Measurements from ENCODE around the gene OBSCN.
"Not testable (repeated sequence)": the region's sequence is repeated elsewhere in the genome, so short reads cannot be mapped to it uniquely, and the experiment has no call there.

The OBSCN gene

GRCh38 chr1:228166170-228166936 lies 41.5 kb upstream of the OBSCN start:
- Mint-ChIP-seq H3K27me3 (no peaks in the 10 kb centered on the region), H3K9me3 (no peaks in the 10 kb centered on the region), H3K4me3 (peak overlapping the region; percentile 79), H3K36me3 (ENCODE audit: low read depth) (no peaks in the 10 kb centered on the region), H3K4me1 (ENCODE audit: low read depth) (peaks cover 39% of the 10 kb centered on the region), H3K27ac (peak overlapping the region; percentile 68)

GRCh38 chr1:228168563-228169270 lies 39.1 kb upstream of the OBSCN start:
- H3K4me1 Mint-ChIP-seq (ENCODE audit: low read depth), result peaks cover 30% of the 10 kb centered on the region
- H3K27me3 Mint-ChIP-seq, result no peaks in the 10 kb centered on the region
- H3K27ac Mint-ChIP-seq, result peak overlapping the region; percentile 63
- H3K4me3 Mint-ChIP-seq, result no peak overlapping the region
- no peaks in the 10 kb centered on the region for H3K9me3 Mint-ChIP-seq
- no peaks in the 10 kb centered on the region for H3K36me3 Mint-ChIP-seq (ENCODE audit: low read depth)

GRCh38 chr1:228169345-228169744 lies 38.5 kb upstream of the OBSCN start:
- Mint-ChIP-seq H3K9me3 (no peaks in the 10 kb centered on the region), H3K4me1 (ENCODE audit: low read depth) (peaks cover 26% of the 10 kb centered on the region), H3K4me3 (no peak overlapping the region), H3K36me3 (ENCODE audit: low read depth) (no peaks in the 10 kb centered on the region), H3K27ac (peak overlapping the region; percentile 63), H3K27me3 (no peaks in the 10 kb centered on the region)

- Mint-ChIP-seq H3K4me3 (no peak overlapping the region), H3K27me3 (no peaks in the 10 kb centered on the region), H3K9me3 (no peaks in the 10 kb centered on the region), H3K27ac (no peak overlapping the region), H3K4me1 (ENCODE audit: low read depth) (peaks cover 17% of the 10 kb centered on the region), H3K36me3 (ENCODE audit: low read depth) (no peaks in the 10 kb centered on the region)
Measured at GRCh38 chr1:228170666-228171065, 37.2 kb upstream of the OBSCN start.

GRCh38 chr1:228171221-228171891 lies 36.5 kb upstream of the OBSCN start:
- Mint-ChIP-seq H3K4me3 (no peak overlapping the region), H3K4me1 (ENCODE audit: low read depth) (peaks cover 17% of the 10 kb centered on the region), H3K36me3 (ENCODE audit: low read depth) (no peaks in the 10 kb centered on the region), H3K27me3 (no peaks in the 10 kb centered on the region), H3K9me3 (no peaks in the 10 kb centered on the region), H3K27ac (peak overlapping the region; percentile 49)

GRCh38 chr1:228172591-228173527 lies 35.0 kb upstream of the OBSCN start:
- Mint-ChIP-seq H3K27me3 (no peaks in the 10 kb centered on the region), H3K27ac (no peak overlapping the region), H3K4me1 (ENCODE audit: low read depth) (peaks cover 8% of the 10 kb centered on the region), H3K9me3 (no peaks in the 10 kb centered on the region), H3K36me3 (ENCODE audit: low read depth) (no peaks in the 10 kb centered on the region), H3K4me3 (no peak overlapping the region)

- H3K27ac Mint-ChIP-seq; H3K4me1 Mint-ChIP-seq (ENCODE audit: low read depth): not testable (repeated sequence)
Measured at GRCh38 chr1:228173528-228174481, 34.0 kb upstream of the OBSCN start.

GRCh38 chr1:228174482-228175315 lies 33.1 kb upstream of the OBSCN start:
- no peak overlapping the region for H3K27ac Mint-ChIP-seq
- H3K4me1 Mint-ChIP-seq (ENCODE audit: low read depth), result no peaks in the 10 kb centered on the region
- no peaks in the 10 kb centered on the region for H3K36me3 Mint-ChIP-seq (ENCODE audit: low read depth)
- no peak overlapping the region for H3K4me3 Mint-ChIP-seq
- no peaks in the 10 kb centered on the region for H3K27me3 Mint-ChIP-seq
- H3K9me3 Mint-ChIP-seq, result no peaks in the 10 kb centered on the region

More at GRCh38 chr1:228173528-228174481, 34.0 kb upstream of the OBSCN start:
- H3K36me3 Mint-ChIP-seq (ENCODE audit: low read depth); H3K27me3 Mint-ChIP-seq; H3K4me3 Mint-ChIP-seq; H3K9me3 Mint-ChIP-seq: not testable (repeated sequence)

- Mint-ChIP-seq H3K27ac (no peak overlapping the region), H3K4me1 (ENCODE audit: low read depth) (no peaks in the 10 kb centered on the region), H3K27me3 (no peaks in the 10 kb centered on the region), H3K9me3 (no peaks in the 10 kb centered on the region), H3K4me3 (no peak overlapping the region), H3K36me3 (ENCODE audit: low read depth) (no peaks in the 10 kb centered on the region)
Measured at GRCh38 chr1:228175316-228176023, 32.4 kb upstream of the OBSCN start.

- Mint-ChIP-seq H3K27ac (no peak overlapping the region), H3K9me3 (no peaks in the 10 kb centered on the region), H3K4me1 (ENCODE audit: low read depth) (no peaks in the 10 kb centered on the region), H3K4me3 (no peak overlapping the region), H3K36me3 (ENCODE audit: low read depth) (no peaks in the 10 kb centered on the region), H3K27me3 (no peaks in the 10 kb centered on the region)
Measured at GRCh38 chr1:228176024-228176395, 31.8 kb upstream of the OBSCN start.

- Mint-ChIP-seq H3K4me3 (no peak overlapping the region), H3K27ac (no peak overlapping the region), H3K4me1 (ENCODE audit: low read depth) (no peaks in the 10 kb centered on the region), H3K9me3 (no peaks in the 10 kb centered on the region), H3K27me3 (no peaks in the 10 kb centered on the region), H3K36me3 (ENCODE audit: low read depth) (no peaks in the 10 kb centered on the region)
Measured at GRCh38 chr1:228176461-228177182, 31.2 kb upstream of the OBSCN start.

- H3K4me3 Mint-ChIP-seq, result no peak overlapping the region
- no peaks in the 10 kb centered on the region for H3K4me1 Mint-ChIP-seq (ENCODE audit: low read depth)
- no peaks in the 10 kb centered on the region for H3K27me3 Mint-ChIP-seq
- no peaks in the 10 kb centered on the region for H3K36me3 Mint-ChIP-seq (ENCODE audit: low read depth)
- no peaks in the 10 kb centered on the region for H3K9me3 Mint-ChIP-seq
- H3K27ac Mint-ChIP-seq, result no peak overlapping the region
Measured at GRCh38 chr1:228177183-228177475, 30.7 kb upstream of the OBSCN start.
